ENCODE results near the gene PEAK3. TPM values are rescaled to one million over a fixed set of nuclear protein-coding genes. Genes with fewer than 3 reads are reported as not detected.

PEAK3 gene
- total RNA-seq, 4 donors from 2014 or later = 0.26 to 0.40 TPM; not detected in 2

GRCh38 chr19:2308114-2308556 lies 26.2 kb upstream of the PEAK3 start, which contains the start of gene LINGO3:
LINGO3 (minus strand) TSS chr19:2308154; CDS start chr19:2291776, 16,378 bp downstream.
- TF ChIP-seq POLR2A (IDR thresholded peaks at IDR 0.05) (no peak), CTCF (IDR thresholded peaks at IDR 0.05) (no peak)
- Histone ChIP-seq H3K9me3 (no peaks in the 10 kb centered on the region), H3K4me1 (no peaks in the 10 kb centered on the region), H3K27ac (no peak within 1 kb of the TSS), H3K36me3 (no peaks in the 10 kb centered on the region), H3K4me3 (no peak within 1 kb of the TSS), H3K27me3 (peaks cover 5 to 24% of the 10 kb centered on the region in 2 donors)
- intact Hi-C loops (cut with DNase I; ENCODE audit: low total_unique reads) = no loop called here
- DNase-seq = no peak

- no peaks in the 10 kb centered on the region for H3K9me3 ChIP-seq
- no peak overlapping the region for H3K4me3 ChIP-seq
- H3K36me3 ChIP-seq = no peaks in the 10 kb centered on the region
- no peaks in the 10 kb centered on the region for H3K4me1 ChIP-seq
- no peak for TF ChIP-seq POLR2A (IDR thresholded peaks at IDR 0.05)
- peaks cover 5 to 19% of the 10 kb centered on the region in 2 donors for H3K27me3 ChIP-seq
- intact Hi-C loops (cut with DNase I; ENCODE audit: low total_unique reads) = no loop called here
- H3K27ac ChIP-seq = no peak overlapping the region
- no peak for DNase-seq
Measured at GRCh38 chr19:2307518-2308012, 25.6 kb upstream of the PEAK3 start.

GRCh38 chr19:2306971-2307370 lies 25.0 kb upstream of the PEAK3 start:
- H3K36me3 ChIP-seq = no peaks in the 10 kb centered on the region
- no peak overlapping the region for H3K27ac ChIP-seq
- no peaks in the 10 kb centered on the region for H3K4me1 ChIP-seq
- DNase-seq = no peak
- intact Hi-C loops (cut with DNase I; ENCODE audit: low total_unique reads) = no loop called here
- TF ChIP-seq POLR2A (IDR thresholded peaks at IDR 0.05) (no peak), CTCF (IDR thresholded peaks at IDR 0.05) (no peak)
- no peak overlapping the region for H3K4me3 ChIP-seq
- no peaks in the 10 kb centered on the region for H3K9me3 ChIP-seq
- H3K27me3 ChIP-seq = peaks cover 5 to 17% of the 10 kb centered on the region in 2 donors

- no peak for DNase-seq
- H3K4me1 ChIP-seq = no peaks in the 10 kb centered on the region
- no peak overlapping the region for H3K4me3 ChIP-seq
- TF ChIP-seq CTCF (IDR thresholded peaks at IDR 0.05) (no peak), POLR2A (IDR thresholded peaks at IDR 0.05) (no peak)
- H3K27me3 ChIP-seq = peaks cover 5 to 19% of the 10 kb centered on the region in 2 donors
- intact Hi-C loops (cut with DNase I; ENCODE audit: low total_unique reads) = no loop called here
- H3K9me3 ChIP-seq = no peaks in the 10 kb centered on the region
- no peak overlapping the region for H3K27ac ChIP-seq
- H3K36me3 ChIP-seq = no peaks in the 10 kb centered on the region
Measured at GRCh38 chr19:2306281-2306806, 24.4 kb upstream of the PEAK3 start.

GRCh38 chr19:2305452-2306280 lies 23.7 kb upstream of the PEAK3 start:
- no peak for DNase-seq
- Histone ChIP-seq H3K27me3 (peaks cover 5 to 21% of the 10 kb centered on the region in 2 donors), H3K27ac (no peak overlapping the region), H3K9me3 (no peaks in the 10 kb centered on the region), H3K4me3 (no peak overlapping the region), H3K4me1 (no peaks in the 10 kb centered on the region), H3K36me3 (no peaks in the 10 kb centered on the region)
- intact Hi-C loops (cut with DNase I; ENCODE audit: low total_unique reads) = no loop called here
- no peak for TF ChIP-seq CTCF (IDR thresholded peaks at IDR 0.05)
- TF ChIP-seq POLR2A (IDR thresholded peaks at IDR 0.05) = no peak

All from uterus (tissue), 4 donors.